Spleen (tissue), 11 donors: Measurements from ENCODE around the gene SP100. TPM values are rescaled to one million over a fixed set of nuclear protein-coding genes. Genes with fewer than 3 reads are reported as not detected.

ENCODE experiments used
- DNase-seq: peaks from one replicate; pipeline ENCODE4 v3.0.0-alpha.2; 2020
- H3K27ac ChIP-seq, 8 donors: fragments of 200-600 bp; sonication (generic) in 7 of 8; 1 replicate in 4 of 8; 2 replicates in 4 of 8; pipeline versions ENCODE4 v1.5.0 to v1.8.0; 2016 to 2021; ENCODE audit warnings: inconsistent platforms in 4 of 8, mild to moderate bottlenecking in 4 of 8, moderate library complexity in 1 of 8
- H3K27me3 ChIP-seq, 7 donors: fragments of 200-600 bp; sonication (generic) in 6 of 7; replicated peaks in 1 of 7; 1 replicate in 4 of 7; 2 replicates in 3 of 7; pipeline versions ENCODE4 v1.5.0 to v1.8.0; 2016 to 2021; ENCODE audit warnings: inconsistent platforms in 3 of 7, mild to moderate bottlenecking in 1 of 7
- H3K36me3 ChIP-seq, 6 donors: fragments of 200-600 bp; sonication (generic) in 5 of 6; 1 replicate in 4 of 6; 2 replicates in 2 of 6; pipeline versions ENCODE4 v1.5.0 to v1.8.0; 2016 to 2021; ENCODE audit warnings: inconsistent platforms in 2 of 6
- H3K4me1 ChIP-seq, 6 donors: fragments of 200-600 bp; sonication (generic) in 5 of 6; 1 replicate in 3 of 6; 2 replicates in 3 of 6; pipeline versions ENCODE4 v1.5.0 to v1.8.0; 2016 to 2021; ENCODE audit warnings: inconsistent platforms in 3 of 6
- H3K4me3 ChIP-seq, 8 donors: fragments of 200-600 bp; sonication (generic) in 7 of 8; 1 replicate in 4 of 8; 2 replicates in 4 of 8; pipeline versions ENCODE4 v1.5.0 to v1.8.0; 2016 to 2021; ENCODE audit warnings: inconsistent platforms in 4 of 8, mild to moderate bottlenecking in 4 of 8, moderate library complexity in 2 of 8
- H3K9me3 ChIP-seq, 8 donors: fragments of 200-600 bp; sonication (generic) in 7 of 8; 1 replicate in 4 of 8; 2 replicates in 4 of 8; pipeline versions ENCODE4 v1.5.0 to v1.8.0; 2016 to 2021; ENCODE audit warnings: inconsistent platforms in 4 of 8
- CTCF ChIP-seq, 11 experiments: fragments of 200-600 bp in 7 of 11; fragments of 450-650 bp in 4 of 11; sonication (generic) in 4 of 11; IDR thresholded peaks in 8 of 11; conservative IDR thresholded peaks in 3 of 11; 1 replicate in 7 of 11; 2 replicates in 4 of 11; pipeline versions ENCODE4 v1.4.0 to v1.8.0; 2016 to 2021; ENCODE audit warnings: antibody characterized with exemption in 11 of 11, inconsistent platforms in 4 of 11, mild to moderate bottlenecking in 1 of 11
- POLR2A ChIP-seq, 3 donors: fragments of 450-650 bp; IDR thresholded peaks; one replicate each; pipeline ENCODE4 v1.5.1; 2017; ENCODE audit warnings: antibody characterized with exemption in 3 of 3, mild to moderate bottlenecking in 1 of 3
- POLR2AphosphoS5 ChIP-seq, 3 donors: sonication (generic); formaldehyde crosslinking; IDR thresholded peaks; one replicate each; pipeline ENCODE4 v1.5.1; 2017; ENCODE audit warnings: antibody characterized with exemption in 3 of 3
- WGBS, 5 donors: extraction: QIAGEN DNeasy Blood & Tissue Kit in 3 of 5; methylation state at CpG; one replicate each; pipeline versions ENCODE4 v1.1.5 to v1.1.7; 2013 to 2018; 5-methylcytosine and 5-hydroxymethylcytosine counted together
- intact Hi-C: fragments of 100-400 bp; cut with DNase I; formaldehyde crosslinking; loops from one replicate; pipeline ENCODE4 v1.15.0; 2023; ENCODE audit warnings: low total_unique reads
- polyA plus RNA-seq, 3 donors: library from polyadenylated mRNA; stranded (reverse); fragments of 200-250 nt; gene quantifications; one replicate each; pipeline ENCODE4 v1.2.1, GENCODE V29; 2013
- total RNA-seq, 7 donors: library from RNA; depleted of rRNA in 3 of 7; stranded (reverse); fragments of >200 nt in 3 of 7; fragmentation: NEBNext Ultra II Directional in 4 of 7; extraction: Animal tissue kit (Norgen Biotek cat#: 25700) in 4 of 7; gene quantifications; one replicate each; pipeline versions ENCODE4 v1.1.0 to v1.2.1, GENCODE V29; 2016 to 2021
- donor health status: healthy with polysubstance abuse.
- donor health status: DM: no; HTN: no; CAD: no; lungs with moderate emphysema.
- donor health status: DM: no; HTN: no; CAD: no.
- donor health status: Bipolar disorder and iron deficiency.
- donor health status: healthy.
- donor health status: DM: no; HTN: no; CAD: no.
- donor health status: DM: yes; HTN: yes; CAD: no.

Gene SP100
- total and polyA plus RNA-seq, 10 donors: 97.5 to 327 (median 260) TPM

DNA sequence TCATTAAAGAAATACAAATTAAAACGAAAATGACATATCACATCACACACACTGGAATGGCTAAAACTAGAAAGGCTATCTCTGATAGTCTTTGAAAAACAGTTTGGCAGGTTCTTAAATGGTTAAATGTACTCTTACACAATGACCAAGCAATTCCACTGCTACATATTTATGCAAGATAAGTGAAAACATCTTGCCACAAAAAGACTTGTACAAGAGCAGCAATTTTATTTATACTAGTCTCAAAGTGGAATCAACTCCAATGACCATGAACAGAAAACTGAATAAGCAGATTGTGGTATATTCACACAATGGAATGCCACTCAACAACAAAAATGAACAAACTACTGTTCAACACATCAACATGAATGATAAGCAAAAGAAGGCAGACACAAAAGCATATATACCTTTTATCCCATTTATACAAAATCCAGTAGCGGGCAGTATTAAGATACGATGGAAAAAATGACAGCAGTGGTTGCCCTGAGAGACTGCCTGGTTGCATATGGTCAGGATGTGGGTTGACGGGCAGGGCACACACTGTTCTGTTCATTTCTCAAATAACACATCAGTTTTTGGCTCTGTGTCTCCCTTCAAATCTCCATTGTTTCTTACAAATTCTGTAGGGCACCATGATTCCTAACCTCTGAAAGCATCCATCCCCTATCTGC lies 25.4 kb downstream of the SP100 start:
- H3K9me3 ChIP-seq: peaks cover 0 to 15% (median 6%) of the 10 kb centered on the region in 8 donors
- peaks cover 0 to 63% (median 38%) of the 10 kb centered on the region in 6 donors for H3K36me3 ChIP-seq
- TF ChIP-seq CTCF (IDR thresholded peaks at IDR 0.05 in 8 of 11, conservative IDR thresholded peaks at IDR 0.05 in 3 of 11) (peak in 1 of 11 experiments; percentile 11), POLR2A (IDR thresholded peaks at IDR 0.05) (peak in 1 of 3 donors; percentile 22), POLR2AphosphoS5 (IDR thresholded peaks at IDR 0.05) (peak in 1 of 3 donors; percentile 95)
- no peaks in the 10 kb centered on the region for H3K27me3 ChIP-seq
- peak; percentile 83 for DNase-seq
- WGBS, 5 donors: 25 to 40% (median 34%) methylated on average over 4 of the region's 4 CpGs
- H3K4me1 ChIP-seq: peaks cover 33 to 79% (median 61%) of the 10 kb centered on the region in 6 donors
- peak overlapping the region in 1 of 8 donors; percentile 47 for H3K4me3 ChIP-seq
- intact Hi-C loops: no loop called here
- peak overlapping the region; percentile 55 to 94 (median 82) for H3K27ac ChIP-seq

DNA sequence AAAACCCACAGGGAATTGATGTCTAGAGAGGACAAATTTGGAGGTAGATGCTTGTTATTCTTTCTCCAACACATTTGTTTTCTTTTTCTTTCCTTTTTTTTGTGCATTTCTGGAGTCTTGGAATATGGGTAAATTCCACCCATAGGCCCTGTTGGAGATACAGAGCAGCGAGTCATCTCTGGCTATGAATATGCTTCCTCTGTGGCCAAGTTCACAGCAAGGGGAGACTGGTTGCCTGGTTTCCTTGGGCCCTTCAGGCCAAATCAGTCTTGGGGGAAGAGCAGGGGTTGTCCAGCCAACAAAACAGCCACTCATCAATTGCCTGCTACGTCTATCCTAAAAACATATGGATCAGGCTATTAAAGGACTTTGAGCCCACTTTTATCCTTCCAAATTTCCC lies 27.5 kb downstream of the SP100 start:
- no peak for TF ChIP-seq CTCF (IDR thresholded peaks at IDR 0.05 in 8 of 11, conservative IDR thresholded peaks at IDR 0.05 in 3 of 11)
- TF ChIP-seq POLR2AphosphoS5 (IDR thresholded peaks at IDR 0.05): no peak
- TF ChIP-seq POLR2A (IDR thresholded peaks at IDR 0.05): no peak
- peaks cover 33 to 100% (median 82%) of the 10 kb centered on the region in 6 donors for H3K4me1 ChIP-seq
- 77 to 95% (median 82%) methylated on average over 2 of the region's 2 CpGs for WGBS, 5 donors
- peaks cover 0 to 66% (median 51%) of the 10 kb centered on the region in 6 donors for H3K36me3 ChIP-seq
- no peaks in the 10 kb centered on the region for H3K9me3 ChIP-seq
- intact Hi-C loops: no loop called here
- no peak overlapping the region for H3K4me3 ChIP-seq
- no peaks in the 10 kb centered on the region for H3K27me3 ChIP-seq
- no peak for DNase-seq
- peak overlapping the region in 5 of 8 donors; percentile 40 to 94 (median 86) for H3K27ac ChIP-seq

DNA sequence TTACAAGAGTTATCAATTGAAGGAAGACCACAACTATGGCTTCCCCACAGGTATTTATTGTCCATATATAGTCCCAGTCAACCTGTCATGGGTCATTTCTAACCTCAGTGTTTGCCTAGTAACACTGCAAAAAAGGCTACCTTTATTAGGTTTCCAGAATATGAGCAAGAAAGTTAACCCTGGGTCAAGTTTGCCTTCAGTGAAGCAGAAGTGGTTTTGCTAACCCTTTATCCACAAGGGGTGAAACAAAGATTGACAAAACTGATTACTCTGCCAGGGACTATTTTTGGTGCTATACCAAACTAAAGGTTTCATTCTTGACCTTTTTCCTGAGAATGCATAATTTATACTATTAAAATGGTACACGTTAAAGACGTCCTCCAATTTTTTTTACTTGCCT lies 28.8 kb downstream of the SP100 start:
- Histone ChIP-seq H3K4me1 (peaks cover 28 to 100% (median 83%) of the 10 kb centered on the region in 6 donors), H3K36me3 (peaks cover 0 to 73% (median 64%) of the 10 kb centered on the region in 6 donors), H3K4me3 (no peak overlapping the region), H3K27me3 (no peaks in the 10 kb centered on the region), H3K27ac (peak overlapping the region in 4 of 8 donors; percentile 83 to 94 (median 86)), H3K9me3 (no peaks in the 10 kb centered on the region)
- TF ChIP-seq CTCF (IDR thresholded peaks at IDR 0.05 in 8 of 11, conservative IDR thresholded peaks at IDR 0.05 in 3 of 11) (no peak), POLR2AphosphoS5 (IDR thresholded peaks at IDR 0.05) (no peak), POLR2A (IDR thresholded peaks at IDR 0.05) (no peak)
- DNase-seq: no peak
- intact Hi-C loops: no loop called here
- 53 to 75% (median 66%) methylated on average over 2 of the region's 2 CpGs for whole genome bisulfite sequencing, 5 donors

DNA sequence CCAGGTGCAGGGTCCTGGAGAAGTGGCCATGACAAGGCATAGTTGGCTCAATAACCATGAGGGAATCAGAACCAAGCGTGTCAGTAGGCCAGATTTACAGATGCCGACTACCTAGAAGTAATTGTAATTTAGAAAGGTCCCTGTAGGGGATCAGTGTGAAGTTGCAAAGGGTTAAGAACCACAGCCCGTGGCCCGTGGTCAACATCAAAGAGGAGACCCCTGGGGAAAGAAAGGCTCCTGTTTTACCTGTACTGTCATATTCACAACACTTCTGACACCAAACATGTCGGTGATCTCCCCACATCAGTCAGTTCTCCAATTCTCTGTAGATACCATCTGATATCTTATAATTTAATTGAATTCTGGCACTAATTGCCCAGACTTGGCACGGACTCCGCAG lies 31.0 kb downstream of the SP100 start:
- Histone ChIP-seq H3K4me1 (peaks cover 16 to 100% (median 74%) of the 10 kb centered on the region in 6 donors), H3K4me3 (no peak overlapping the region), H3K9me3 (no peaks in the 10 kb centered on the region), H3K36me3 (peaks cover 0 to 95% (median 82%) of the 10 kb centered on the region in 6 donors), H3K27ac (peak overlapping the region; percentile 44 to 94 (median 80)), H3K27me3 (no peaks in the 10 kb centered on the region)
- intact Hi-C loops: no loop called here
- TF ChIP-seq POLR2AphosphoS5 (IDR thresholded peaks at IDR 0.05) (no peak), CTCF (IDR thresholded peaks at IDR 0.05 in 8 of 11, conservative IDR thresholded peaks at IDR 0.05 in 3 of 11) (no peak), POLR2A (IDR thresholded peaks at IDR 0.05) (no peak)
- 82 to 86% (median 84%) methylated on average over 7 of the region's 7 CpGs for WGBS, 5 donors
- DNase-seq: no peak
